Ureter (tissue), 1 donor: ENCODE results near the gene CNTN4. TPM values are rescaled to one million over a fixed set of nuclear protein-coding genes. Genes with fewer than 3 reads are reported as not detected.

Source experiments
- DNase-seq: peaks from one replicate; pipeline ENCODE4 v3.0.0-alpha.2; 2020; ENCODE audit warnings: low spot score
- total RNA-seq: library from RNA; stranded (reverse); gene quantifications from one replicate; pipeline ENCODE4 v1.2.4, GENCODE V29; 2023
- donor health status: DM: yes; HTN: yes; CAD: no.

CNTN4 gene
- total RNA-seq, 1 donor from 2014 or later = 15.3 TPM

- no peak for DNase-seq
These were observed 167.9 kb downstream of the CNTN4 start for GRCh38 chr3:2266606-2267005.

GRCh38 chr3:2268779-2269178, 170.1 kb downstream of the CNTN4 start:
- DNase-seq = no peak

GRCh38 chr3:2274526-2274925, 175.9 kb downstream of the CNTN4 start:
- DNase-seq = no peak

GRCh38 chr3:2283818-2284217, 185.2 kb downstream of the CNTN4 start:
- no peak for DNase-seq

GRCh38 chr3:2300938-2301337, 202.3 kb downstream of the CNTN4 start:
- no peak for DNase-seq

- no peak for DNase-seq
These were observed 202.7 kb downstream of the CNTN4 start for GRCh38 chr3:2301361-2301760.

GRCh38 chr3:2303566-2303965, 204.9 kb downstream of the CNTN4 start:
- no peak for DNase-seq

GRCh38 chr3:2311022-2311421, 212.4 kb downstream of the CNTN4 start:
- no peak for DNase-seq

- DNase-seq = no peak
These were observed 218.9 kb downstream of the CNTN4 start for GRCh38 chr3:2317521-2317920.

GRCh38 chr3:2334921-2335320, 236.3 kb downstream of the CNTN4 start:
- DNase-seq = no peak

GRCh38 chr3:2343031-2343682, 244.5 kb downstream of the CNTN4 start:
- DNase-seq = no peak

GRCh38 chr3:2352134-2352762, 253.6 kb downstream of the CNTN4 start:
- DNase-seq = no peak

GRCh38 chr3:2354702-2355101, 256.0 kb downstream of the CNTN4 start:
- no peak for DNase-seq

GRCh38 chr3:2356298-2356950, 257.8 kb downstream of the CNTN4 start:
- DNase-seq = no peak

- no peak for DNase-seq
These were observed 262.1 kb downstream of the CNTN4 start for GRCh38 chr3:2360815-2361214.

GRCh38 chr3:2362122-2362521, 263.5 kb downstream of the CNTN4 start:
- DNase-seq = no peak

GRCh38 chr3:2363854-2364253, 265.2 kb downstream of the CNTN4 start:
- DNase-seq = no peak

GRCh38 chr3:2370317-2370716, 271.7 kb downstream of the CNTN4 start:
- DNase-seq = no peak

GRCh38 chr3:2372306-2372705, 273.6 kb downstream of the CNTN4 start:
- no peak for DNase-seq

- DNase-seq = no peak
These were observed 276.7 kb downstream of the CNTN4 start for GRCh38 chr3:2375376-2375775.

- DNase-seq = no peak
These were observed 278.6 kb downstream of the CNTN4 start for GRCh38 chr3:2377281-2377680.

- DNase-seq = no peak
These were observed 292.4 kb downstream of the CNTN4 start for GRCh38 chr3:2390926-2391532.

- no peak for DNase-seq
These were observed 293.2 kb downstream of the CNTN4 start for GRCh38 chr3:2391896-2392295.
